Mucosa of stomach (tissue), 1 donor: ENCODE results near the gene MEMO1.
A peak's percentile ranks its signal among the peaks of the same experiment; 100 is the strongest.
"Not testable (repeated sequence)": the region's sequence is repeated elsewhere in the genome, so short reads cannot be mapped to it uniquely, and the experiment has no call there.

Experiments
- H3K27me3 ChIP-seq: one replicate; pipeline ENCODE4 v1.7.0; 2013; ENCODE audit warnings: mild to moderate bottlenecking, low read length; ENCODE audit not compliant: control insufficient read depth, insufficient read depth
- H3K36me3 ChIP-seq: one replicate; pipeline ENCODE4 v1.7.0; 2013; ENCODE audit warnings: low read length; ENCODE audit not compliant: control insufficient read depth, insufficient read depth
- H3K4me1 ChIP-seq: one replicate; pipeline ENCODE4 v1.7.0; 2013; ENCODE audit warnings: mild to moderate bottlenecking, low read length; ENCODE audit not compliant: control insufficient read depth, insufficient read depth
- H3K4me3 ChIP-seq: one replicate; pipeline ENCODE4 v1.7.0; 2013; ENCODE audit warnings: low read length
- H3K9ac ChIP-seq: one replicate; pipeline ENCODE4 v1.7.0; 2013; ENCODE audit warnings: mild to moderate bottlenecking, low read length, moderate library complexity
- H3K9me3 ChIP-seq: one replicate; pipeline ENCODE4 v1.7.0; 2013; ENCODE audit warnings: mild to moderate bottlenecking, low read length, moderate library complexity; ENCODE audit not compliant: control insufficient read depth
- donor health status: Pancreatic carcinoma.

Gene MEMO1

GRCh38 chr2:32010280-32010669 is 533 bp downstream of the MEMO1 start:
- H3K4me1 ChIP-seq = peaks cover 12% of the 10 kb centered on the region
- H3K27me3 ChIP-seq, H3K9me3 ChIP-seq, H3K36me3 ChIP-seq, H3K4me3 ChIP-seq, H3K9ac ChIP-seq: not testable (repeated sequence)

- Histone ChIP-seq H3K36me3 (no peaks in the 10 kb centered on the region), H3K27me3 (no peaks in the 10 kb centered on the region), H3K4me3 (peak overlapping the region; percentile 57), H3K9ac (peak overlapping the region; percentile 81), H3K9me3 (no peaks in the 10 kb centered on the region), H3K4me1 (peaks cover 12% of the 10 kb centered on the region)
Measured at GRCh38 chr2:32009516-32010256, 1.1 kb downstream of the MEMO1 start.

GRCh38 chr2:32008805-32009515 is 1.8 kb downstream of the MEMO1 start:
- Histone ChIP-seq H3K4me1 (peaks cover 12% of the 10 kb centered on the region), H3K27me3 (no peaks in the 10 kb centered on the region), H3K9ac (peak overlapping the region; percentile 81), H3K4me3 (peak overlapping the region; percentile 57), H3K36me3 (no peaks in the 10 kb centered on the region), H3K9me3 (no peaks in the 10 kb centered on the region)

DNA sequence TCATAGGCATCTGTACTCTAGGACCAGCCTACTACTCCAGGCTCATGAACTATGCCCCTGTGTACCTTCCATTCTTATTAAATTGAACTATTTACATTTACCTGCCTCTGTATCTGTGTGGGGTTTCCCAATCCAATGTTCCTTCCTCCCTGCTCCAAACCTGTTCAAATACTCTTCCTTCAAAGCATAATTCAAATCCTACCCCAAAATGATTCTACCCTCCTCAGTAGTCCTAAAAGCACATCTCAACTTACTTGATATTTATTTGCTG is 3.8 kb downstream of the MEMO1 start:
- Histone ChIP-seq H3K36me3 (no peaks in the 10 kb centered on the region), H3K4me1 (peaks cover 15% of the 10 kb centered on the region), H3K27me3 (no peaks in the 10 kb centered on the region), H3K9ac (no peak overlapping the region), H3K4me3 (no peak overlapping the region), H3K9me3 (no peaks in the 10 kb centered on the region)

- no peaks in the 10 kb centered on the region for H3K36me3 ChIP-seq
- no peak overlapping the region for H3K4me3 ChIP-seq
- H3K4me1 ChIP-seq = peaks cover 8% of the 10 kb centered on the region
- no peaks in the 10 kb centered on the region for H3K9me3 ChIP-seq
- H3K27me3 ChIP-seq = no peaks in the 10 kb centered on the region
- no peak overlapping the region for H3K9ac ChIP-seq
Measured at GRCh38 chr2:32005371-32005976, 5.3 kb downstream of the MEMO1 start.

GRCh38 chr2:32003791-32004190 is 7.0 kb downstream of the MEMO1 start:
- H3K4me3 ChIP-seq = no peak overlapping the region
- no peaks in the 10 kb centered on the region for H3K9me3 ChIP-seq
- H3K9ac ChIP-seq = no peak overlapping the region
- peaks cover 8% of the 10 kb centered on the region for H3K4me1 ChIP-seq
- no peaks in the 10 kb centered on the region for H3K27me3 ChIP-seq
- H3K36me3 ChIP-seq = no peaks in the 10 kb centered on the region

GRCh38 chr2:32002406-32002805 is 8.4 kb downstream of the MEMO1 start:
- no peaks in the 10 kb centered on the region for H3K36me3 ChIP-seq
- H3K4me3 ChIP-seq = no peak overlapping the region
- peaks cover 8% of the 10 kb centered on the region for H3K4me1 ChIP-seq
- H3K9me3 ChIP-seq = no peaks in the 10 kb centered on the region
- no peaks in the 10 kb centered on the region for H3K27me3 ChIP-seq
- no peak overlapping the region for H3K9ac ChIP-seq

DNA sequence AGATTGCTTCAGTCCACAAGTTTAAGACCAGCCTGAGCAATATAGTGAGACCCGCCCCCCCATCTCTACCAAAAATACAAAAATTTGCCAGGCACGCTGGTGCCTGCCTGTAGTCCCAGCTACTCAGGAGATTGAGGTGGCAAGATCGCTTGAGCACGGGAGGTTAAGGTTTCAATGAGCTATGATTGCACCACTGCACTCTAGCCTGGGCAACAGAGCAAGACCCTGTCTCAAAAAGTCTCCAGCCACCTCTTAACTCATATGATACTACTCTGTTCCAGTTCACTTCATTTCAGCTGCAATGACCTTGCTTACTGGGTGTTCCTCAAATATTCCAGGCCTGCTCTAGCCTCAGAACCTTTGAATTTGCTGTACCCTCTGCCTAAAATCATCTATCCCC is 11.4 kb downstream of the MEMO1 start:
- no peaks in the 10 kb centered on the region for H3K27me3 ChIP-seq
- peaks cover 3% of the 10 kb centered on the region for H3K4me1 ChIP-seq
- no peak overlapping the region for H3K9ac ChIP-seq
- no peak overlapping the region for H3K4me3 ChIP-seq
- no peaks in the 10 kb centered on the region for H3K36me3 ChIP-seq
- no peaks in the 10 kb centered on the region for H3K9me3 ChIP-seq

DNA sequence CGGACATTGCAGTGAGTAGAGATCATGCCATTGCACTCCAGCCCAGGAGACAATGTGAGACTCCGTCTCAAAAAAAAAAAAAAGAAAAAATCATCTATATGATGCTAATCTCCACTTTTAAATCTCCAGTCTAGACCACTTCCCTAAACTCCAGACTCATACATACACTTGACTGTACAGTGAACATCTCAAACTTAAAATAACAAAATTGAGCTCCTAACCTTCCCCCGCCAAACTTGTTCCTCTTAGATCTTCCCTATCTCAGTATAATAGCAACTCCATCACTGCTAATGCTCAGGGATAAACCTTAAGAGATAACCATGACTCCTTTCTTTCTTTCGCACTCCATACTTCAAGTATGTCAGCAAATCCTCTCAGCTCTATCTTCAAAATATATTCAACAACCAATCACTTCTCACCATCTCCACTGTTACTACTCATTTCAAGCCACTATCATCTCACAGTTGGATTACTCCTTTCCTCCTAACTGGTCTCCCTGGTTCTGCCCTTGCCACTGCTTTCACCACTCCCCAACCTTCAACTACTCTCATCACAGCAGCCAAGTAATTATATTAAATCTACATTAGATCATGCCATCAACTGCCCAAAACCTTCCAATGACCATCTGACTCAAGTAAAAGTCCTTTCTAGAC is 12.0 kb downstream of the MEMO1 start:
- Histone ChIP-seq H3K27me3 (no peaks in the 10 kb centered on the region), H3K4me3 (no peak overlapping the region), H3K4me1 (peaks cover 3% of the 10 kb centered on the region), H3K36me3 (no peaks in the 10 kb centered on the region), H3K9me3 (no peaks in the 10 kb centered on the region), H3K9ac (no peak overlapping the region)

DNA sequence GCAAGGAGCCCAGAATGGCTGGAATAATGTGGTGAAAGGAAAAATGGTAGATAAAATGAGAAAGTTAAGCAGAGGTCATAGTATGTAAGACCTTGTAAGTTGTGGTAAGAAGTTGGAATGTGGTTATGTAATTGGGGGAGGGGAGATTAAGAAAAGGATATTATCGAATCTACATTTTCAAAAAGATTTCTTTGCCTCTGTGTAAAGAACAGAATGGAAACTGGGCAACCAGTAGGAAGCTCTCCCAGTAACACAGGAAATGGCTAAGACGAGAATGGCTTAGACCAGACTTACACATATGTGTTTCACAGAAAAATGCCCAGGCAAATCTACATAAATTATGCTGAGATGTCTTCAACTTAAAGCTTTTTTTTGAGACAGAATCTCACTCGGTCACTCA is 13.2 kb downstream of the MEMO1 start:
- Histone ChIP-seq H3K4me1 (peaks cover 3% of the 10 kb centered on the region), H3K9ac (no peak overlapping the region), H3K4me3 (no peak overlapping the region), H3K9me3 (no peaks in the 10 kb centered on the region), H3K36me3 (no peaks in the 10 kb centered on the region), H3K27me3 (no peaks in the 10 kb centered on the region)

GRCh38 chr2:31996571-31997150 is 14.1 kb downstream of the MEMO1 start:
- H3K36me3 ChIP-seq = no peaks in the 10 kb centered on the region
- H3K9ac ChIP-seq = no peak overlapping the region
- H3K9me3 ChIP-seq = no peaks in the 10 kb centered on the region
- H3K4me1 ChIP-seq = no peaks in the 10 kb centered on the region
- H3K4me3 ChIP-seq = no peak overlapping the region
- H3K27me3 ChIP-seq = no peaks in the 10 kb centered on the region

DNA sequence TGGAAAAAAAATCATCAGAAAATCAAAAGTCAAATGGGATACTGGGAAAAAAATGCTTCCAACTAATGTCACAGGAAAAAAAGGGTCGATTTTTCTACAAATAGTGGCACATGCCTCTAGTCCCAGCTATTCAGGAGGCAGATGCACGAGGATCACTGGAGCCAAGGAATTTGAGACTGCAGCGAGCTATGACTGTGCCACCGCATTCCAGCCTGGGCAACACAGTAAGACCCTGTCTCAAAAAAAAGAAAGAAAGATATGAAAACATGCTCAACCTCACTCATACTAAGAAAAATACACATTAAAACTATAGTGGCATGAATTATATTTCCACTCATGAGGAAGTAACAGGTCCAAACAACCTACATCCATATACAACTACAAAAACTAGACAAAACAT is 17.9 kb downstream of the MEMO1 start:
- Histone ChIP-seq H3K4me3 (no peak overlapping the region), H3K27me3 (no peaks in the 10 kb centered on the region), H3K4me1 (no peaks in the 10 kb centered on the region), H3K9ac (no peak overlapping the region), H3K36me3 (no peaks in the 10 kb centered on the region), H3K9me3 (no peaks in the 10 kb centered on the region)
